Stimulated activated CD8-positive, alpha-beta memory T cell treated with anti-CD3 and anti-CD28 coated beads, Interleukin-7, amount 100 ng/mL, for 48 hours (primary cell): Measurements from ENCODE around the gene APBA2.

Source experiments
- DNase-seq, 2 donors: peaks; one replicate each; pipeline ENCODE4 v3.0.0-alpha.2; 2020; ENCODE audit warnings: low read depth in 1 of 2; ENCODE audit errors: extremely low read depth in 1 of 2

Gene APBA2

DNA sequence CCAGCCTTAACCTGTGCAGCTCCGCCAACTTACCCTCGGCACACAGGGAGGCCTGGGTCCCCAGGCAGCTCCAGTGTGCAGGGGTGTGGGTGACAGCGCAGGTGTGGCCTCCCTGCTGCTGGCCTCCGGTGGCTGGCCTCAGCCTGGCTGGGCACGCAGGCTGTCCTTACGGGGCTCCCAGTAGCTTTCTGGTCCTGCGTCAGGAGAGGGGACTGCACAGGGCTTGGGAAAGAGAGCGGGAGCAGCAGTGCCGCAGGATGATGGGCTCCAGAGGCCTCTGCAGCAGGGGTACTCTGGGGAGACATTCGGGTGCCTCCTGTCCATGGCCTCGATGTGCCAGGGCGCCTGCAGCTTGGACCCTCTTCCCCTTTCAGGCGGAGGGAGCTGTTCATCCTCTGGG lies 9.4 kb downstream of the APBA2 start:
- DNase-seq, result no peak

- DNase-seq, result no peak
Observed at GRCh38 chr15:28895566-28895965, 9.8 kb downstream of the APBA2 start.

- DNase-seq, result no peak
Observed at GRCh38 chr15:28896951-28897350, 11.2 kb downstream of the APBA2 start.

DNA sequence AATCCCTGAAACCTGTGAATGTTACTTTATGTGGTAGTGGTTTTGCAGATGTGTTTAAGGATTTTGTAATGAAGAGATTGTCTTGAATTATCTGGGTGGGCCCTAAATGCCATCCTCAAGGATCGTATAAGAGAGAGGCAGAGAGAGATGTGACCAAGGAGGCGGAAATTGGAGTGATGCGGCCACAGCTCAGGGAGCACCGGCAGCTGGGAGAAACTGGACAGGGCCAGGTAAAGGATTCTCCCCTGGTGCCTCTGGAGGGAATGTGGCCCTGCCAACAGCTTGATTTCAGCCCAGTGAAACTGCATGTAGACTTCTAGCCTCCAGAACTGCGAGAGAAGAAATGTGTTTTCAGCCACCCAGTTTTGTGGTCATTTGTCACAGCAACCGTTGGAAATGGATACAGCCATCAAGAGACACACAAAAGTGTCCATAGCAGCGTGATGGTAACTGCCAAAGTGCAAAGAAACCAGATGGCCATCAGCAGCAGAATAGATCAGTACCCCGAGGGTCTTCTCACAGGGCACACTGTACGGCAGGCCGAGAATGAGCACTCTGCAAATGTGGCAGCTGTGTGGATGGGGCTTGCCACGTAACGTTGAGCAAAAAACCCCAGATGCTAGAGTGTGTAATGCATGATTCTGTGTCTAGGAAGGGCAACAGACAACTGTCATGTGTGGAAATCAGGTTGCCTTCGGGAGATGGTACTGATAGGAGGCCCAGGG lies 12.2 kb downstream of the APBA2 start:
- DNase-seq, result no peak

- no peak for DNase-seq
Observed at GRCh38 chr15:28899061-28899738, 13.4 kb downstream of the APBA2 start.

- DNase-seq, result no peak
Observed at GRCh38 chr15:28900041-28900891, 14.5 kb downstream of the APBA2 start.

DNA sequence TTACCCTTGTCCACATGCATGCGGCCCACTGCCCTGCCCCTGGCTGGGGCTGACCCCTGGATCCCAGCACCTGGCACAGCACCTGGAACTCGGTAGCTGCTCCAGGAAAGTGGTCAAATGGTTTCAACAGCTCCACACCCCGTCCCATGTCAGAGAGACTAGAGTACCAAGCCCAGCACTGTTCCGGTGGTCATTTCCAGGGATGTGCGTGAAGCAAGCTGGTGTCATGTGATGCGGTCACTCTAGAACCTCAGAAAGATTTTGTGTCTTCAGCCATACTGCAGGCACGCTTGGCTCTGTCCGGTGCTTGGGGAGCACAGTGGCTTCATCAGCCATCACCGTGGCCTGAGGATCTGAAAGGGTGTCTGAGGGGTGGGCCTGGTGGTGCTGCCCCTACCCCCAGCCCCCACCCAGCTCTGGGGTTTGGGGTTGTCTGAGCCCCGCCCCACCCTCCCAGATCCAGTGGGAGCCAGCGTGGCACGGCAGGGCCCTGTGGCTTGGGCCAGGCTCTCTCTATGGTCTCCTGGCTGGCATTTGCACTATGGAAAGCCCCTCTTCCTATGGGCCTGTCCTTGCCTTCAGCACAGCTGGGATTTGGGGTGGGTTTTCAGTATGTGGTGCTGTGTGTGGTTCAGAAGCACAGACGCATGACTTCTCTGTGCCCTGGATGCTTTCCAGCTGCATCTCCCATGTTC lies 15.3 kb downstream of the APBA2 start:
- DNase-seq, result no peak

GRCh38 chr15:28901587-28901980 lies 15.8 kb downstream of the APBA2 start:
- DNase-seq, result no peak

- DNase-seq, result no peak
Observed at GRCh38 chr15:28901987-28902745, 16.4 kb downstream of the APBA2 start.

- DNase-seq, result no peak
Observed at GRCh38 chr15:28902856-28903255, 17.1 kb downstream of the APBA2 start.

GRCh38 chr15:28903555-28903954 lies 17.8 kb downstream of the APBA2 start:
- DNase-seq, result no peak

DNA sequence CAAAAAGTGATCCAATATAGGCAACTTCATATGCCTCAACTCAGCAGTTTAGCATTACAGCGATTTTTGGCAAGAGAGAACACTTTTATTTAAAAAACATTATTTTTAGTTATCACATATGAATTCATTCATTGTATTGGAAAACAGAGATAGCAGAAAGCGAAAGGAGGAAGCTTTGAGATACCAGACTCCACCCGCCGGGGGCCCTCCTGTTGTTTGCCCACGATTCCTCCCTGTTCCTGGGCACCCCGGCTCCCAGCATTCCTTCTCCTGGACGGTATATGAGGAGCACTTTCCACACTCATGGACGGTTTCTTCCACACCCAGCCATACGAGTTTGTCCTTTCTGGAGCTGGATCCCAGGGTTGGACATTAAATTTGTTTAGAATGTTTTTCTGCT lies 18.2 kb downstream of the APBA2 start:
- no peak for DNase-seq

DNA sequence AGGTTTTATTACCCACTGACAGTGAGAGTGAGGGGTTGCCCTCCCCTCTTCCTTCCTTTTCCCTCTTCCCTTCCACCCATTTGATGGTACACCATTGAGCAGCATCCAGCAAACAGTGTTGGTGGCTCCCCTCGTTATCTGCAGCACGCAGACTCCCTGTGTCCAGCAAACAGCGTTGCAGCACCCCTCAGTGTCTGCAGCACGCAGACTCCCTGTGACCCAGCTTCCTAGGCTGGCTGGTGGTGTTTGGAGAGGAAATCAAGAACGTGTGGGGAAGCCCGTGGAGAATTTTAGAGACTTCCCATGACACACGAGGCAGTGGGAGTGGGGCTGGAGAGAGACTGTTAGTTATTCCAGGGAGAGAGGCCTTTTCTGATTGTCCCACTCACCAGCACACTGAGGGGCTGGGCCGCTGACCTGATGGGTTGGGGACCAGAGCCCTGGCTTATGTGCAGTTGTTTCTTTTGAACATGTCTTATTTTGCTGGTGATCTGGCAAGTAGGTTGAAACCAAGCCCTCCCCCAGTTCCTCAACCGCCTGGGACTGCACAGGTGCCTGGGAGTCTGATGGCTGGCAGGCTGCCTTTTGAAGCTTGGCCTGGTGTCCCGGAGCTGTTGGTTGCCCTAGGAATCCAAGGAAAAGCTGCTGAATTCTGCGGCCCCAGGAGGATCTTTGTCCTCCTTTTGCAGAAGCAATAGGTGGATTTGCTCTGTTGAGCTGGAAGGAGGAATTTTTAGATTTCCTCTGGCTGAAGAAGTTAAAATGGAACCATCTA lies 19.0 kb downstream of the APBA2 start:
- DNase-seq, result no peak

DNA sequence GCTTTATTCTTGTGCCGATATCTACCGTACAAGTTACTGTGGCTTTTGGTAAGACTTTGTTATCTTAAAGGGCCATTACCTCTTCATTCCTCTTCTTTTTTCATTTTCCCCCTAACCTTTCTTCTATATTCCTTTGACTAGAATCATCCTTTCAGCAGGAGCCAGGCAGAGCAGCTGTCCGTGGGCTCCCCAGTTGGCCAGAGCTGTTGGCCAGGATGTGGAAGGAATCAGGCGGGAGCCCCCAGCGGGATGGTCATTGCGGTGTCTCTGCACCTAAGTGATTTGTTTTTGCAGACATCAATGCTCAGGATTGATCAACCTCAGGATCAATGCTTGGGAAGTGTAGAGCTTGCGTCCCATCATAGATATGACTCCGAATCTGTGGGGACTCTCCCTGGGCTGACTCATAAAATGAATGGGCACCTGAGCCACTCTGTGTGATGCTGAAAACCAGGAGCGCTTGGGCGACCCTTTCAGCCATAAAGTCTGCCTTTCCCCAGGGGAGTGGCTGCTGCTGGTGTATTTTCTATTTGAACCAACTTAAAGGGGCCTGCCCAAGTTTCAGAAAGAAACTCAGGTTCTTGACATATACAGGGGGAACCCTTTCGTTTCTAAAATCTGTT lies 21.7 kb downstream of the APBA2 start:
- DNase-seq, result no peak

DNA sequence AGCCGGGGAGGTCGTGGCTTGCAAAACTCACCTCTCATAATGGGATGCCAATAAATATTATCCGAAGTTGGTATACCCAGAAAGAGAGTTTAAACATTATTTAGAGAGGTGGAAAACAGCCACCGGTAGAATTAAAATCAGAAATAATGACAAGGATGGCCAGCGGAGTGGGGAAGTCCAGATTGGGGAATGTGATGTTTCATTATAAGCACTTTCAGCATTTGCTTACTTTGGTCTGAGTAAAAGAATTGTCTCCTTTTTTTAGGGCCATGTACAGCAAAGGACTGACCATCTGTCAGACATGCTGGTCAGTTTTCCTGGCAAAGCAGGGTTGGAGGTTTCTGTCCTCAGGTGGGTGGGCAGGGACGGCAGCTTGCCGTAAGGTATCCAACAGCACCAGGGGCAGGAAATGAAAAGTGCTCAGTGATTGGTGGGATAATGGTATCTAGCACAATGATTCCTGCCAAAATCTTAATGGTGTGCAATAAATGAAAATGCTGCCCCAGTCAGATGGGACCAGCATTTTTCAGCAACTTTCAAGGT lies 24.3 kb downstream of the APBA2 start:
- no peak for DNase-seq

- DNase-seq, result no peak
Observed at GRCh38 chr15:28911310-28911931, 25.6 kb downstream of the APBA2 start.

- DNase-seq, result no peak
Observed at GRCh38 chr15:28912422-28912821, 26.6 kb downstream of the APBA2 start.

DNA sequence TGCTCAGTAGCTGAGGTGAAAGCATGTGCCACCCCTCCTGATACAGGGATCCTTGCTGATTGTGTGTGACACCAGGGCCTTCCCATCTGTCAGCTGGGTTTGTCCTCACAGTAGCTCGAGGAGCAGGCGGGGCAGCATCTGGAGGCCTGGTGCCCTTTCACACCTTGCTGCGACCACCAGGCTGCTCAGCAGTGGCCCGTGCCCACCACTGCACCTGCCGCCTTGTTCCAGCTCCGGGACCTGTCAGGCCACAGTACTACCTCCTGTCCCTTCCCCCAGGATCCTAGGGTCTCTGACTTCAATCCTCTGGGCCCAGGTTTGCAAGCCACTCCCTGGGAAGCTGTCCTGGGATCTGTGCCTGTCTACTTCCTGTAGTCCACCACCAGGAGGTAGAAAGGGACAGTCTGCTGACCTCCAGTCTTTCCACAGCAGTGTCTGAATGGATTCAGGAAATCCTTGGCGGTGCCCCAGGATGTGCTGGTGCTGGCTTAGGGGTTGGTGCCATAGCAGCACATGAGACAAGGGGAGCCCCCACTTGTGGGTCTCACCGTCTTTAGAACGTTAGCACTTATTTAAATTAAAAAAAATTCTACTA lies 27.5 kb downstream of the APBA2 start:
- no peak for DNase-seq
